Measurements from ENCODE around the gene PCP4.

PCP4 gene

DNA sequence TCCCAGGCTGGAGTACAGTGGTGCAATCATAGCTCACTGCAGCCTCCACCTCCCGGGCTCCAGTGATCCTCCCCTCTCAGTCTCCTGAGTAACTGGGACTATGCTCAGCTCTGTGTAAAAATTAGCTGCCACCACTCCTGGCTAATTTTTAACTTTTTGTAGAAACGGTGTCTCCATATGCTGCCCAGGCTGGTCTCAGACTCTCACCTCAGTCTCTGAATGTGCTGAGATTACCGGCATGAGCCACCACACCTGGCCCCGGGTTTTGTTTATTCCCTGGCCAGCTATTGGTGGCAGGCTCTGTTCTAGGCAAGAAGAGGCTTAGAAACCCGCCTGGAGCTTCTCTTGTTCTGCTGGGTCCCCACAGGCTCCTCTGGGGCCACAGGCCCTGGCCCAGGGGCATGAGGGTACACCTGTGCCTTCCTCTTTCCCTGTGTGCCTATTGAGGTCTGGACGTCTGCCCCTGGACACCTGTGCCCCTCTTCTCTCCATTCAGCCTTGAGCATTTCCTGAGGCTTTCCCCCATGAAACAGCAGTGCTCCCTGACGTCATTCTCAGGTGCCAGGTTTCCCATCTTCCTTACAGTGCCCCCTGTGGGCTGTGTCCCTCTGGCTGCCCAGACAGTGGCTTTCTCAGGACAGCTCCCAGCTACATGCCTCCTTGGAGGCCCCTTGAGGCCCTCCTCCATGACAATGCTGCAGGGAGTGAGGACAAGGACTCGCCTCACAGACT is 57.5 kb downstream of the PCP4 start:
- DNase-seq: no peak

DNA sequence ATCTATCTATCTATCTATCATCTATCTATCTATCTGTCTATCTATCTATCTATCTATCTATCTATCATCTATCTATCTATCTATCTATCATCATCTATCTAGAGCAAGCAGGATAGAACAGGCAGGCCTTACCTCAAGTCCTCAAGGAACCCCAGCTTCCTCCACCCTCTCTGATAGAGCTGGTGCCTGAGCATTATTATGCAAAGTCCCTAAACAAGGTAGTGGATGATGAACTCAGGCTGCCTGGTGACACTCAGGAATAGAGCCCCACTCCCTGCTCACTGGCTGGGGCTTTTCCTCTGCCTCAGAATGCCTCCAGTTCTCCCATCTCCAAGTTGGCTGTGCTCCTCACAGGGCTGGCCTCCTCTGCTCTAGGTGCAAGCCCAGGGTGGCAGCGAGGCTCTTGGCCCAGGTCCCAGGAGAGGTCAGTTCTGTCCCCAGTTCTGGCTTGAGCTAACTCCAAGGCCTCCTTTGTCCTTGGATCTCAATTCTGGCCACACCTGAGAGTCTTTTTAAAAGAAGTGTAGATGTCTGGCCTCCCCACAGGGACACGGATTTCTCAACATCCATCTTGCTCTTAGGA is 60.2 kb downstream of the PCP4 start:
- DNase-seq: no peak

DNA sequence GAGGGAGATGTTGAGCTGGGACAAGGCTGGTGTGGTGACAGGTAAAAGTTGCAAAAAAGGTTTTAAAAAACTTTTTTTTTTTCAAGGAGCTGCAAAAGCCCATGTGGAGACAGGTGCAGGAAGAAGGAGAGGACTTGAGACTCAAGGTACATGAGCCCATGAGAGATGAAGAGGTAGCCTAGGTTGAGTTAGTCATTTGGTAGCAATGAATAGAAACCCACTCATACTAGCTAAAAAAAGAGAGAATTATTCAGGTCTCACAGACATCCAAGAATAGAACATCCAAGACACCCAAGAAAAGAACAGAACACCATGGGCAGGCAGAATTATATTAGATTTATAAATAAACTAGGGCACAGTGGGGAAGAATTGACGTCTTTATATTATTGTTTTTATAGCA is 65.1 kb downstream of the PCP4 start:
- no peak for DNase-seq

GRCh38 chr21:39934895-39935294 is 67.7 kb downstream of the PCP4 start:
- DNase-seq: no peak

DNA sequence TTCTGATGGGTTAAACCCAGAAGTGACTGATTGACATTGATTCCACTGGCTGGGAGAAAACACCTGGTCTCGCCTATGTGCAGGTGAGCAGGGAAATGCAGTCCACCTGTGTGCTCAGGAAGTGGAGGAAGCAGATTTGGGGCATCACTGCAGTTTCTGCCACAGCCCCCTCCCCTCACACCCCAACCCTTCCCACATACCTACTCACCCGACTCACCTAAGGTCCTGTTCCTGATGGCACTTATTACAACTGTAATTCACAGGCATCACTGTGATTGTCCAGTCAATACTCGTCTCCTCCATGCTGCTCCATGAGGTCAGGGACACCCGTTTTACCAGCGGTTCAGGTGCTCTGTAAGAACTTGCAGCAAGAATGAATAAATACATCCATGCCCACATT is 68.5 kb downstream of the PCP4 start:
- no peak for DNase-seq

GRCh38 chr21:39938086-39938625 is 70.9 kb downstream of the PCP4 start:
- DNase-seq: peak; percentile 59

DNA sequence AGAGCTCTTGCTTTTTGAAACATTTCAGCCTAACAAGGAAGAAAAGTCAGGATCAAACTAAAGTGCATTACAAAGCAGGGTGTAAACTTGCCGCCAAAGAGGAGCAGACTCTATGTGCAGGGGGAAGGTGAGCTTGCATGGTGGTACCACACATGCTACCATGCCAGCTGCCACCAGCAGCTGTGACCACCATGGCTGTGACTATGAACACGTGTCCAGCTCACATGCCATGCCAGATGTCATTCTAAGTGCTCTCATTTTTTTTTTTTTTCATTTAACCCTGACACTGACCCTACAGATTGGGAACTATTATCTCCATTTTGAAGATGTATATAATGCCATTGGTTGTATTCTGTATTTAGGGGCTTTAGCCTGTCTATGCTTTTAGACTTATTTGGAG is 79.0 kb downstream of the PCP4 start:
- no peak for DNase-seq

DNA sequence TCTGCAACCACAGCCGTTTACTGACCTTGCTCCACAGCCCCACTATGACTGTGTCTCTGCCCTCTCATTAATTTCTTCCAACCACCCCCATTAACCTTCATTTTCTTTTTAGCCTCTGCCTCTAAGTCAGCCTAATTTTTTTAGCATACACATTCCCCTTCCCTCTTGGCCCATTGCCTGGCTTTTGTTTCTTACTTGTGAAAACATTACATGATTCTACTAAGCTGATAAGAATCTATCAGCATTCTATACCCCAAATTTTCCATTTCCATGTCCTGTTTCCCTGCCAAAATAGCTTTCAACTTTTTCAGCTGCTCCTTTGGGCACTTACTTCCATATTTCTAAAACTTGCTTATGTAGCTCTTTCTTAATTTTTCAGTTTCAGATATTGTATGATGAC is 79.8 kb downstream of the PCP4 start:
- no peak for DNase-seq

GRCh38 chr21:39951183-39952101 is 84.2 kb downstream of the PCP4 start:
- DNase-seq: no peak

DNA sequence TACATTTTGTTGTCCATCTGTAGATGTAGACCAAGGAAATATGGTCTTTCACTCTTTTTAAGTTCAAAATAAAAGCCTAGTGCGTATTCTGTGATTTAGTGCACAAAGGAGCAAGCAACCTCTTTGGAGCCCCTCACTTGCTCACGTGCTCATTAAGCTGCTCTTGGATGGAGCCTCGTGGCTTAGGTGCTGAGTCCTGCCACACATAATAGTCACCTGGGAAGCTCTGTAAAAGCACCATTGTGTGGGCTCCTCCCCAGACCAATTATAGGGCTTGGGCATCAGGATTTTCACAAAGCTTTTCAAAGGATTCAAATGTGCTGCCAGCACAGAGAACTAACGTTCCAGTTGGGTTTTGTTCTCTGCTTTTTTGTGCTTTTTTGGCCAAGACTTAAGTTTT is 85.0 kb downstream of the PCP4 start:
- peak; percentile 22 for DNase-seq

GRCh38 chr21:39954570-39954969 is 87.3 kb downstream of the PCP4 start:
- DNase-seq: no peak

DNA sequence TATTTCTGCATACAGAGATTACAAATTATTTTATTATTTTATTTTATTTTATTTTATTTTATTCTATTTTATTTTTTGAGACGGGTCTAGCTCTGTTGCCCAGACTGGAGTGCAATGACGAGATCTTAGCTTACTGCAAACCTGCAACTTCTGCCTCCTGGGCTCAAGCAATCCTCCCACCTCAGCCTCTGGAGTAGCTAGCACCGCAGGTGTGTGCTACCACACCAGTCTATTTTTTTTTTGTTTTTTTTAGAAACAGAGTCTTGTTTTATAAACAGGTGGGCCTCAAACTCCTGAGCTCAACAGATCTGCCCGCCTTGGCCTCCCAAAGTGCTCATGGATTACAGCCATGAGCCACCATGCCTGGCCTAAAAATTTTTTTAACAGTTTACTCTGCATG is 88.1 kb downstream of the PCP4 start:
- DNase-seq: no peak

GRCh38 chr21:39956586-39956985 is 89.3 kb downstream of the PCP4 start:
- no peak for DNase-seq

- DNase-seq: no peak
These were observed 91.5 kb downstream of the PCP4 start for GRCh38 chr21:39958731-39959130.

GRCh38 chr21:39961251-39961650 is 94.0 kb downstream of the PCP4 start:
- DNase-seq: no peak

DNA sequence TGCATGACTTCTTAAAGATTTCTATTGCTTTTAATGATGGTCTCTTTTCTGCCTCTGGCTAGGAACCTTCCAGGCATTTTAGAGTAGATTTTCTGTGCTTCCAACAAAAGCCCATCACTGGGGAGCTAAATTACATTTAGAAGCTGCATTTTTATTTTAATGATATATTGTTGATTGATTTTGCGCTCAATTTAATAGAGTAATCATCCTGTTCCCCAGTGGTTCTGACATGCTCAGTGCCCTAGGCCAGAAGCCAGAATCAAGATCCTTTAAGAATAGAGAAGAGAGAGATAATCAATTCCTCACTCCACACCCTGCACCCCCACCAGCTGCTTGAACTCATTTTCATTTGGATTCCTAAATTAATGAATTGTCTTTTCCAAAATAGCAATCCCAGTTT is 97.8 kb downstream of the PCP4 start:
- DNase-seq: no peak

- no peak for DNase-seq
These were observed 99.5 kb downstream of the PCP4 start for GRCh38 chr21:39966786-39967185.

- no peak for DNase-seq
These were observed 100.8 kb downstream of the PCP4 start for GRCh38 chr21:39968010-39968409.

- DNase-seq: no peak
These were observed 102.6 kb downstream of the PCP4 start for GRCh38 chr21:39969691-39970364.

DNA sequence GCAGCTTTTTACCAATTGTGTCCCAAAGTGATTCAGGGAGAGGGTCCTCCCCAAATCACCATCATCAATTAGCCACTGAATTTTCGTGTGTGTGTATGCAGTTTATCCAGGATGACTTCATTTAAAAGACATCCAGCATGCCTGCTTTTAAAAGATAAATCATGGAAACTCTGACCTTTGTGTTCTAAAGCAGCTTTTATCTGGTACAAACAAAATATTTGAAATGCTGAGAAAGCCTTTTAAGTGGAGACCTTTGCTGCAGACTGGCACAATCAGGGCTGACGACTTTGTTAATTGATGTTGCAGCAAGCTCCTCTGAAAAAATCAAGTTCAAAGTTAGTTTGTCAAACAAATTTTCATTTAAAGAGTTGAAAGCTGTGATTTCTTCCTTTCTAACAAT is 104.7 kb downstream of the PCP4 start:
- DNase-seq: no peak

GRCh38 chr21:39972471-39972870 is 105.2 kb downstream of the PCP4 start:
- no peak for DNase-seq

- no peak for DNase-seq
These were observed 105.9 kb downstream of the PCP4 start for GRCh38 chr21:39972976-39973770.
